Common myeloid progenitor, CD34-positive (primary cell): Measurements from ENCODE around the gene LRRC74B.

Experiments
- CTCF ChIA-PET: fragments of 350-600 bp; sonication (Branson Sonifier 250); formaldehyde crosslinking; loops from one replicate; lab custom pipeline; 2021; ENCODE audit warnings: antibody characterized with exemption; lab: Charles Lee
- POLR2A ChIA-PET: fragments of 350-600 bp; sonication (Branson Sonifier 250); formaldehyde crosslinking; loops from one replicate; lab custom pipeline; 2021; ENCODE audit warnings: antibody characterized with exemption; lab: Charles Lee
- DNase-seq, 3 donors: peaks; one replicate each; pipeline versions ENCODE4 v3.0.0 to v3.0.0-alpha.2; 2013
- H3K27ac ChIP-seq, 2 experiments: 1 replicate in 1 of 2; 2 replicates in 1 of 2; pipeline ENCODE4 v1.7.0; 2013; ENCODE audit warnings: inconsistent platforms in 2 of 2, low read length in 2 of 2, mild to moderate bottlenecking in 2 of 2, low read depth in 1 of 2, moderate library complexity in 1 of 2; ENCODE audit not compliant: severe bottlenecking in 2 of 2, insufficient read depth in 1 of 2, poor library complexity in 1 of 2
- H3K27me3 ChIP-seq, 5 experiments: replicated peaks in 2 of 5; 1 replicate in 3 of 5; 2 replicates in 2 of 5; pipeline versions ENCODE4 v1.6.1 to v1.7.0; 2013; ENCODE audit warnings: low read length in 4 of 5, mild to moderate bottlenecking in 2 of 5, moderate library complexity in 2 of 5, inconsistent platforms in 1 of 5; ENCODE audit not compliant: insufficient read depth in 5 of 5, control insufficient read depth in 4 of 5
- H3K36me3 ChIP-seq, 4 experiments: 1 replicate in 2 of 4; 2 replicates in 2 of 4; pipeline versions ENCODE4 v1.6.1 to v1.7.0; 2013; ENCODE audit warnings: low read length in 3 of 4, control low read depth in 1 of 4, mild to moderate bottlenecking in 1 of 4; ENCODE audit not compliant: control insufficient read depth in 4 of 4, insufficient read depth in 4 of 4
- H3K4me1 ChIP-seq, 4 experiments: 1 replicate in 3 of 4; 2 replicates in 1 of 4; pipeline versions ENCODE4 v1.6.1 to v1.7.1; 2013; ENCODE audit warnings: low read length in 3 of 4, mild to moderate bottlenecking in 3 of 4, control low read depth in 1 of 4, inconsistent platforms in 1 of 4, moderate library complexity in 1 of 4; ENCODE audit not compliant: control insufficient read depth in 4 of 4, insufficient read depth in 4 of 4; ENCODE audit errors: control extremely low read depth in 1 of 4
- H3K4me3 ChIP-seq, 7 experiments: 1 replicate in 4 of 7; 2 replicates in 3 of 7; pipeline versions ENCODE4 v1.5.1 to v1.7.0; 2013; ENCODE audit warnings: mild to moderate bottlenecking in 7 of 7, low read length in 6 of 7, moderate library complexity in 6 of 7, inconsistent platforms in 2 of 7, low read depth in 2 of 7, control low read depth in 1 of 7; ENCODE audit not compliant: insufficient read depth in 4 of 7, control insufficient read depth in 1 of 7; ENCODE audit errors: extremely low read depth in 1 of 7
- H3K9me3 ChIP-seq, 5 experiments: 1 replicate in 4 of 5; 2 replicates in 1 of 5; pipeline versions ENCODE4 v1.6.1 to v1.7.1; 2013; ENCODE audit warnings: low read length in 4 of 5, mild to moderate bottlenecking in 2 of 5, inconsistent platforms in 1 of 5, low read depth in 1 of 5, moderate library complexity in 1 of 5; ENCODE audit not compliant: control insufficient read depth in 4 of 5, insufficient read depth in 2 of 5; ENCODE audit errors: control extremely low read depth in 1 of 5
- WGBS: methylation state at CpG from one replicate; pipeline ENCODE4 v1.1.5; 2013; ENCODE audit not compliant: insufficient coverage; 5-methylcytosine and 5-hydroxymethylcytosine counted together

Gene LRRC74B

GRCh38 chr22:21022955-21023614 lies 22.7 kb upstream of the LRRC74B start:
- H3K27me3 ChIP-seq = peaks cover 0 to 5% (median 0%) of the 10 kb centered on the region in 5 experiments
- H3K36me3 ChIP-seq = no peaks in the 10 kb centered on the region
- DNase-seq = no peak
- CTCF ChIA-PET = interaction anchor here (1.0 kb wide), 1 partner anchor 21 kb away, joined by 3 read pairs; no protein-coding TSS in a partner anchor
- no peak overlapping the region for H3K4me3 ChIP-seq
- WGBS = 93% methylated on average over 13 of the region's 13 CpGs
- H3K27ac ChIP-seq = no peak overlapping the region
- POLR2A ChIA-PET = no interaction called here
- H3K9me3 ChIP-seq = no peaks in the 10 kb centered on the region
- peaks cover 0 to 4% (median 0%) of the 10 kb centered on the region in 4 experiments for H3K4me1 ChIP-seq

GRCh38 chr22:21025266-21025665 lies 20.5 kb upstream of the LRRC74B start:
- DNase-seq = no peak
- Histone ChIP-seq H3K4me1 (peaks cover 0 to 4% (median 0%) of the 10 kb centered on the region in 4 experiments), H3K27me3 (peaks cover 0 to 3% (median 0%) of the 10 kb centered on the region in 5 experiments), H3K9me3 (no peaks in the 10 kb centered on the region), H3K36me3 (no peaks in the 10 kb centered on the region), H3K4me3 (no peak overlapping the region), H3K27ac (no peak overlapping the region)
- ChIA-PET CTCF (interaction anchor here (1.3 kb wide), 1 partner anchor 140 kb away, joined by 3 read pairs; no protein-coding TSS in a partner anchor), POLR2A (interaction anchor here (1.2 kb wide), 1 partner anchor 31 kb away, joined by 5 read pairs; no protein-coding TSS in a partner anchor)
- 38% methylated on average over 5 of the region's 8 CpGs for WGBS

GRCh38 chr22:21025763-21026755 lies 19.7 kb upstream of the LRRC74B start:
- Histone ChIP-seq H3K36me3 (no peaks in the 10 kb centered on the region), H3K4me1 (peaks cover 0 to 4% (median 0%) of the 10 kb centered on the region in 4 experiments), H3K4me3 (no peak overlapping the region), H3K27ac (no peak overlapping the region), H3K9me3 (no peaks in the 10 kb centered on the region), H3K27me3 (peaks cover 0 to 7% (median 4%) of the 10 kb centered on the region in 5 experiments)
- DNase-seq = no peak
- POLR2A ChIA-PET = interaction anchor here (1.2 kb wide), 1 partner anchor 31 kb away, joined by 5 read pairs; no protein-coding TSS in a partner anchor
- CTCF ChIA-PET = interaction anchor here (1.0 to 1.3 kb wide), 2 partner anchors 140 to 222 kb away, joined by 3 read pairs; no protein-coding TSS in a partner anchor
- WGBS = 96% methylated on average over 24 of the region's 27 CpGs

GRCh38 chr22:21026783-21027692 lies 18.7 kb upstream of the LRRC74B start:
- ChIA-PET POLR2A (no interaction called here), CTCF (interaction anchor here (0.8 to 1.3 kb wide), 3 partner anchors 10 to 223 kb away, joined by 3 read pairs; no protein-coding TSS in a partner anchor)
- Histone ChIP-seq H3K27me3 (peaks cover 0 to 15% (median 5%) of the 10 kb centered on the region in 5 experiments), H3K4me1 (peaks cover 0 to 9% (median 3%) of the 10 kb centered on the region in 4 experiments), H3K36me3 (no peaks in the 10 kb centered on the region), H3K27ac (no peak overlapping the region), H3K9me3 (no peaks in the 10 kb centered on the region), H3K4me3 (no peak overlapping the region)
- 86% methylated on average over 6 of the region's 14 CpGs for WGBS
- no peak for DNase-seq

- Histone ChIP-seq H3K9me3 (no peaks in the 10 kb centered on the region), H3K4me1 (peaks cover 0 to 12% (median 5%) of the 10 kb centered on the region in 4 experiments), H3K27me3 (peaks cover 0 to 26% (median 10%) of the 10 kb centered on the region in 5 experiments), H3K4me3 (no peak overlapping the region), H3K27ac (no peak overlapping the region), H3K36me3 (no peaks in the 10 kb centered on the region)
- DNase-seq = no peak
- POLR2A ChIA-PET = interaction anchor here (0.6 kb wide), 1 partner anchor 1544 kb away, joined by 3 read pairs; no protein-coding TSS in a partner anchor
- CTCF ChIA-PET = interaction anchor here (0.8 kb wide), 1 partner anchor 12 kb away, joined by 3 read pairs; no protein-coding TSS in a partner anchor
- WGBS = 95% methylated on average over 11 of the region's 13 CpGs
Observed at GRCh38 chr22:21028277-21029251, 17.2 kb upstream of the LRRC74B start.
